Astrocyte (in vitro differentiated cells and primary cell): ENCODE measurements around the gene IL4I1. TPM values are rescaled to one million over a fixed set of nuclear protein-coding genes. Genes with fewer than 3 reads are reported as not detected.

Experiments
- DNase-seq: peaks from one replicate; pipeline ENCODE4 v3.0.0-alpha.2; 2010; ENCODE audit warnings: low read depth
- FAIRE-seq: peaks from 2 replicates; lab custom pipeline; 2011; peaks lifted over from hg19 to GRCh38; lab: Jason Lieb, UNC
- H2AFZ ChIP-seq: 2 replicates; pipeline ENCODE4 v1.6.0; 2012; ENCODE audit warnings: low read depth, low read length, inconsistent platforms
- H3K27ac ChIP-seq: 2 replicates; pipeline ENCODE4 v1.5.1; 2011; ENCODE audit warnings: low read depth, low read length, inconsistent platforms
- H3K27me3 ChIP-seq: 2 replicates; pipeline ENCODE4 v1.6.0; 2011; ENCODE audit warnings: low read length, inconsistent platforms; ENCODE audit not compliant: insufficient read depth
- H3K36me3 ChIP-seq: 2 replicates; pipeline ENCODE4 v1.5.1; 2011; ENCODE audit warnings: low read length, inconsistent platforms; ENCODE audit not compliant: insufficient read depth
- H3K4me1 ChIP-seq: 2 replicates; pipeline ENCODE4 v1.5.1; 2011; ENCODE audit warnings: low read length, inconsistent platforms; ENCODE audit not compliant: insufficient read depth
- H3K4me2 ChIP-seq: 2 replicates; pipeline ENCODE4 v1.6.0; 2012; ENCODE audit warnings: low read length, inconsistent platforms
- H3K4me3 ChIP-seq: 2 replicates; pipeline ENCODE4 v1.5.1; 2011; ENCODE audit warnings: low read depth, mild to moderate bottlenecking, low read length, inconsistent platforms; ENCODE audit not compliant: insufficient read depth
- H3K79me2 ChIP-seq: 2 replicates; pipeline ENCODE4 v1.6.0; 2012; ENCODE audit warnings: mild to moderate bottlenecking, low read length, inconsistent platforms; ENCODE audit not compliant: insufficient read depth
- H3K9ac ChIP-seq: 2 replicates; pipeline ENCODE4 v1.6.0; 2012; ENCODE audit warnings: mild to moderate bottlenecking, low read length, inconsistent platforms
- H3K9me3 ChIP-seq: 2 replicates; pipeline ENCODE4 v1.5.1; 2012; ENCODE audit warnings: low read depth, mild to moderate bottlenecking, low read length, inconsistent platforms; ENCODE audit not compliant: insufficient read depth
- H4K20me1 ChIP-seq: 2 replicates; pipeline ENCODE4 v1.6.0; 2012; ENCODE audit warnings: low read length, inconsistent platforms; ENCODE audit not compliant: insufficient read depth
- H3K27ac Mint-ChIP-seq: one replicate; pipeline ENCODE4 v1.8.0; 2021; ENCODE audit warnings: mild to moderate bottlenecking, mixed read lengths; ENCODE audit not compliant: unreplicated experiment
- H3K27me3 Mint-ChIP-seq: one replicate; pipeline ENCODE4 v1.8.0; 2021; ENCODE audit warnings: low read depth, mixed read lengths; ENCODE audit not compliant: unreplicated experiment
- H3K36me3 Mint-ChIP-seq: one replicate; pipeline ENCODE4 v1.8.0; 2021; ENCODE audit warnings: low read depth, mixed read lengths; ENCODE audit not compliant: unreplicated experiment
- H3K4me1 Mint-ChIP-seq: one replicate; pipeline ENCODE4 v1.8.0; 2021; ENCODE audit warnings: low read depth, mixed read lengths; ENCODE audit not compliant: unreplicated experiment
- H3K4me3 Mint-ChIP-seq: one replicate; pipeline ENCODE4 v1.8.0; 2021; ENCODE audit warnings: mild to moderate bottlenecking, moderate library complexity, mixed read lengths; ENCODE audit not compliant: unreplicated experiment
- H3K9me3 Mint-ChIP-seq: one replicate; pipeline ENCODE4 v1.8.0; 2021; ENCODE audit warnings: mild to moderate bottlenecking, mixed read lengths; ENCODE audit not compliant: unreplicated experiment
- EZH2 ChIP-seq: IDR thresholded peaks from 2 replicates; pipeline ENCODE4 v1.6.1; 2012; ENCODE audit warnings: mild to moderate bottlenecking, low read length, inconsistent platforms; ENCODE audit not compliant: insufficient read depth
- total RNA-seq: library from RNA; stranded (reverse); gene quantifications from 2 replicates; pipeline ENCODE4 v1.2.1, GENCODE V29; 2021
- TF ChIP-seq, protein P1 (sequence below): IDR thresholded peaks from 2 replicates; pipeline ENCODE4 v1.5.1; 2011; ENCODE audit warnings: low read depth, mild to moderate bottlenecking, inconsistent platforms, low read length, moderate library complexity; ENCODE audit not compliant: insufficient read depth

IL4I1 gene
- total RNA-seq, 1 donor from 2014 or later = 0.27 TPM

DNA sequence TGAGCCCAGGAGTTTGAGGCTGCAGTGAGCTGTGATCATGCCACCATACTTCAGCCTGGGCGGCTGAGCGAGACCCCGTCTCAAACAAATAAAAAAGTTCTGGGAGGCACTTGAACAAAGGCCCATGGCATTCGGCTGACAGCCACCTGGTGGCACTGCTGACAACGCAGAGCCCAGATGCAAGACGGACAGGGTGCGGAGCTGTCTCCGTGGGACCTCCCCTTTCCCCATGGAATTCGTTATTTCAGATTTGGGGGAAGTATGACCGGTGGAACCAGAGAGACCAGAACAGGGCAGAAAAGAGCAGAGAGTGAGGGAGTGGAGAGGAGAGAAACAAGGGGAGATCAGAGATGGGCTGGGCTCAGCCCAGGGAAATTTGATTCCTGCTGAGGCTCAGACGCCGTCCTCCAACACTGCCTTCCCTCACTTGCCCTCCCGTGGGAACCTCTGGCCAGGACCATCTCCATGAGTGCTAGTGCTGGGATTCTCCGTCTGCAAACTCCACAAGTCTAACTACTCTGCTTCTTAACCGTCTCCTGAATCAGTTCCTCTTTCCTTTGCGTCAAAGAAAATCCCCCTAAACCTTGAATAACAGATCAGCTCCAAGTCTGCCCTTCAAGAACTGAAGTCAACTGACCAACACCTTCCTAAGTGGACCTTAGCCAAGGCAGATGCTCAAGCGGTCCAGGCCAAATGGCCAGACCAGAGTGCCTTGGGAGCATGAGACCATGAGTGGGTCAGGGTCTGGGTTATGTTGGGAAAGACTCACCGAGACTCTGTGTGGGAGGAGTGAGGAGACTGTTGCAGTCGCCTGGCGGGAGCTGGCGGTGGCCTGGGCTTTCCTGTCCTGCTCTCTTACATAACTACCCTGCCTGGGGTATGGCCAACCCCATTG is 20.4 kb upstream of the IL4I1 start:
- peaks cover 28% of the 10 kb centered on the region for H3K36me3 Mint-ChIP-seq
- FAIRE-seq = no peak

DNA sequence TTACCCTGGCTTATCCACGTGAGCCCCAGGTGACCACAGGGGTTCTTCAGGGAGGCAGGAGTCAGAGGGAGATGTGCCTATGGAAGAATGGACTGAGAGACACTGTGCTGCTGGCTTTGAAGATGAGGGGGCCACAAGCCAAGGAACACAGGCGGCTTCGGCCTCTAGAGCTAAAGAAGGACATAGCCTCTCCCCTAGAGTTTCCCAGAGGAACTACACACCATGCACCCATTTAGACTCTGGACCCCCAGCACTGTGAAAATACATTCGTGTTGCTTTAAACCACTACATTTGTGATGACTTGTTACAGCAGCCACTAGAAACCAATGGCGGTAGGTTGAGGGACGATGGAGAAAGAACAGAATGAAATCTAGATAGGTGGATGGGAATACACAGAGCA is 18.6 kb upstream of the IL4I1 start:
- Histone ChIP-seq H3K27ac (no peak overlapping the region), H3K4me1 (no peaks in the 10 kb centered on the region), H3K36me3 (peaks cover 9% of the 10 kb centered on the region), H3K9ac (no peak overlapping the region), H3K79me2 (peaks cover 81% of the 10 kb centered on the region), H2AFZ (no peak overlapping the region), H3K4me3 (no peak overlapping the region), H4K20me1 (peaks cover 73% of the 10 kb centered on the region), H3K27me3 (no peaks in the 10 kb centered on the region), H3K4me2 (no peak overlapping the region), H3K9me3 (no peaks in the 10 kb centered on the region)
- Mint-ChIP-seq H3K27me3 (no peaks in the 10 kb centered on the region), H3K9me3 (no peaks in the 10 kb centered on the region), H3K27ac (no peak overlapping the region), H3K4me3 (no peak overlapping the region), H3K4me1 (peaks cover 10% of the 10 kb centered on the region), H3K36me3 (peaks cover 25% of the 10 kb centered on the region)
- DNase-seq = no peak
- FAIRE-seq = no peak
- no peak for TF ChIP-seq EZH2
- TF ChIP-seq, protein P1, sequence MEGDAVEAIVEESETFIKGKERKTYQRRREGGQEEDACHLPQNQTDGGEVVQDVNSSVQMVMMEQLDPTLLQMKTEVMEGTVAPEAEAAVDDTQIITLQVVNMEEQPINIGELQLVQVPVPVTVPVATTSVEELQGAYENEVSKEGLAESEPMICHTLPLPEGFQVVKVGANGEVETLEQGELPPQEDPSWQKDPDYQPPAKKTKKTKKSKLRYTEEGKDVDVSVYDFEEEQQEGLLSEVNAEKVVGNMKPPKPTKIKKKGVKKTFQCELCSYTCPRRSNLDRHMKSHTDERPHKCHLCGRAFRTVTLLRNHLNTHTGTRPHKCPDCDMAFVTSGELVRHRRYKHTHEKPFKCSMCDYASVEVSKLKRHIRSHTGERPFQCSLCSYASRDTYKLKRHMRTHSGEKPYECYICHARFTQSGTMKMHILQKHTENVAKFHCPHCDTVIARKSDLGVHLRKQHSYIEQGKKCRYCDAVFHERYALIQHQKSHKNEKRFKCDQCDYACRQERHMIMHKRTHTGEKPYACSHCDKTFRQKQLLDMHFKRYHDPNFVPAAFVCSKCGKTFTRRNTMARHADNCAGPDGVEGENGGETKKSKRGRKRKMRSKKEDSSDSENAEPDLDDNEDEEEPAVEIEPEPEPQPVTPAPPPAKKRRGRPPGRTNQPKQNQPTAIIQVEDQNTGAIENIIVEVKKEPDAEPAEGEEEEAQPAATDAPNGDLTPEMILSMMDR = no peak

More for the DNA sequence above, 20.4 kb upstream of the IL4I1 start:
- Mint-ChIP-seq H3K9me3 (no peaks in the 10 kb centered on the region), H3K4me3 (no peak overlapping the region), H3K27ac (no peak overlapping the region), H3K4me1 (peaks cover 11% of the 10 kb centered on the region), H3K27me3 (no peaks in the 10 kb centered on the region)
- H3K27ac ChIP-seq = no peak overlapping the region
- H2AFZ ChIP-seq = no peak overlapping the region
- H3K4me1 ChIP-seq = peaks cover 8% of the 10 kb centered on the region
- H3K27me3 ChIP-seq = no peaks in the 10 kb centered on the region
- H3K9ac ChIP-seq = no peak overlapping the region
- H3K4me3 ChIP-seq = no peak overlapping the region
- no peak for DNase-seq
- peaks cover 81% of the 10 kb centered on the region for H4K20me1 ChIP-seq
- H3K4me2 ChIP-seq = no peak overlapping the region
- no peaks in the 10 kb centered on the region for H3K9me3 ChIP-seq
- peaks cover 88% of the 10 kb centered on the region for H3K79me2 ChIP-seq
- H3K36me3 ChIP-seq = peaks cover 9% of the 10 kb centered on the region
- TF ChIP-seq, protein P1 = no peak
- no peak for TF ChIP-seq EZH2

DNA sequence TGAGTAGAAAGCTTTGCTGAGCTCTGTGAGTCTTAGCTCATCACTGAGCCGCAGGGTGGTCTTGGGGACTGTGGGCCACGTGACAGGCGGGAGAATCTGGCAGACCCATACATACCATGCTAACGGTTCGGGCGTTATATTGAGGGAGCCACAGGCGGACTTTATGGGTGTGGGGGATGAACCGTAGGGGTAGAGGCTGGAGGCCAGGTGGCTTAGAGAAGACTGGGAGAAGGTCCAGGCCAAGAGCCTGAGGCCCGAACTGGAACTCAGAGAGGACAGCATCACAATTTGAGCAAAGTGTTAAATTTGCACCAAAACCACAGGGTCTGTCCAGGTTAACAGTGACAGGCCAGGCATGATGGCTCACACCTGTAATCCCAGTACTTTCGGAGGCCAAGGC is 17.0 kb upstream of the IL4I1 start:
- peaks cover 10% of the 10 kb centered on the region for H3K4me1 Mint-ChIP-seq
- Histone ChIP-seq H3K9ac (no peak overlapping the region), H3K4me1 (no peaks in the 10 kb centered on the region), H2AFZ (no peak overlapping the region), H3K27ac (no peak overlapping the region), H3K4me3 (no peak overlapping the region), H3K27me3 (no peaks in the 10 kb centered on the region), H3K36me3 (peaks cover 14% of the 10 kb centered on the region), H4K20me1 (peaks cover 74% of the 10 kb centered on the region), H3K79me2 (peaks cover 67% of the 10 kb centered on the region), H3K4me2 (no peak overlapping the region), H3K9me3 (no peaks in the 10 kb centered on the region)
- H3K27ac Mint-ChIP-seq = no peak overlapping the region
- no peak overlapping the region for H3K4me3 Mint-ChIP-seq
- H3K27me3 Mint-ChIP-seq = no peaks in the 10 kb centered on the region
- DNase-seq = no peak
- TF ChIP-seq EZH2 = no peak
- TF ChIP-seq, protein P1 = no peak
- no peak for FAIRE-seq
- peaks cover 28% of the 10 kb centered on the region for H3K36me3 Mint-ChIP-seq
- no peaks in the 10 kb centered on the region for H3K9me3 Mint-ChIP-seq
